Measurements from ENCODE around the gene KCNG2. TPM values are rescaled to one million over a fixed set of nuclear protein-coding genes. Genes with fewer than 3 reads are reported as not detected.

The KCNG2 gene
- total and polyA plus RNA-seq, 9 of the 15 experiments (the other 6 are each of a cell fraction or from before 2014, with no cell fraction given) = not detected

DNA sequence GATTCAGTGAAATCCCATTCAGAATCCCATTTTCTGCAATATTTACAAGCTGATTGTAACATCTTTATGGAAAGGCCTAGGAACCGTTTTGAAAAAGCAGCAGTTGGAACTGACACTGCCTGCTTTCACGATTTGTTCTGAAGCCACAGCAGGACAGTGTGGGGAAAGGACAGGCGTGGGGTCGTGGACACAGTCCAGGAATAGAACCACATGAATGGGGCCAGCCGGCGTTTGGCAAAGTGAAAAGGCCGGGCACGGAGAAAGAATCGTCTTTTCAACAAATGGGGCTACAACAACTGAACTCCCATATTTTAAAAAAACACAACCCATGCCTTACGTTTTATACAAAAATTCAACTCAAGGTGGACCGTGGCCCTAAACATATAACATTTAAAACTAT lies 84.0 kb downstream of the KCNG2 start:
- DNase-seq (ENCODE audit: extremely low read depth in 1 of 4, low spot score in 3 of 4) = no peak
- Histone ChIP-seq H3K27ac (ENCODE audit: extremely low read depth, low read depth, low read length) (no peak overlapping the region), H3K9ac (ENCODE audit: insufficient read depth in 1 of 2, low read depth in 2 of 2, low read length in 2 of 2) (no peak overlapping the region), H2AFZ (ENCODE audit: low read depth, low read length) (no peak overlapping the region), H3K27me3 (ENCODE audit: control insufficient read depth in 2 of 2, insufficient read depth in 2 of 2, low read length in 2 of 2) (peaks cover 3 to 21% of the 10 kb centered on the region in 2 experiments; a peak in 4 of 5 replicates), H4K20me1 (replicated peaks; ENCODE audit: control insufficient read depth, insufficient read depth, low read length) (no peaks in the 10 kb centered on the region), H3K4me3 (no peak overlapping the region), H3K9me1 (ENCODE audit: control insufficient read depth, insufficient read depth, low read length) (no peaks in the 10 kb centered on the region), H3K9me3 (replicated peaks; ENCODE audit: control insufficient read depth, insufficient read depth, low read depth, low read length) (no peaks in the 10 kb centered on the region), H3K36me3 (ENCODE audit: control insufficient read depth, insufficient read depth, low read length) (no peaks in the 10 kb centered on the region), H3K4me1 (replicated peaks in 1 of 2; ENCODE audit: control insufficient read depth in 2 of 2, insufficient read depth in 2 of 2, low read length in 2 of 2) (peaks cover 0 to 3% of the 10 kb centered on the region in 2 experiments; a peak in 1 of 5 replicates), H3K4me2 (ENCODE audit: insufficient read depth, low read length) (no peak overlapping the region), H3K79me2 (ENCODE audit: control insufficient read depth, insufficient read depth, low read length) (no peaks in the 10 kb centered on the region)
- ATAC-seq = no peak
- intact Hi-C loops (cut with micrococcal nuclease) = no loop called here
- TF ChIP-seq DIDO1 (tag; IDR thresholded peaks at IDR 0.05; ENCODE audit: low read depth) (no peak), YY1 (IDR thresholded peaks at IDR 0.05; ENCODE audit: borderline replicate concordance in 1 of 3, control insufficient read depth in 1 of 3, extremely low read depth in 1 of 3, insufficient read depth in 3 of 3, insufficient read length in 1 of 3, insufficient replicate concordance in 2 of 3, low read depth in 1 of 3, low read length in 2 of 3) (no peak), HES1 (IDR thresholded peaks at IDR 0.05; ENCODE audit: low read depth) (no peak), CBX1 (IDR thresholded peaks at IDR 0.05; ENCODE audit: low read depth) (no peak), CBX8 (IDR thresholded peaks at IDR 0.05; ENCODE audit: borderline replicate concordance, extremely low read depth, low read depth, low read length, poor library complexity, severe bottlenecking) (no peak), NFRKB (IDR thresholded peaks at IDR 0.05; ENCODE audit: low read depth) (no peak), ZBTB43 (CRISPR knock-in tag; IDR thresholded peaks at IDR 0.05) (no peak), TRIM28 (IDR thresholded peaks at IDR 0.05) (no peak)
- TF ChIP-seq, protein P1, sequence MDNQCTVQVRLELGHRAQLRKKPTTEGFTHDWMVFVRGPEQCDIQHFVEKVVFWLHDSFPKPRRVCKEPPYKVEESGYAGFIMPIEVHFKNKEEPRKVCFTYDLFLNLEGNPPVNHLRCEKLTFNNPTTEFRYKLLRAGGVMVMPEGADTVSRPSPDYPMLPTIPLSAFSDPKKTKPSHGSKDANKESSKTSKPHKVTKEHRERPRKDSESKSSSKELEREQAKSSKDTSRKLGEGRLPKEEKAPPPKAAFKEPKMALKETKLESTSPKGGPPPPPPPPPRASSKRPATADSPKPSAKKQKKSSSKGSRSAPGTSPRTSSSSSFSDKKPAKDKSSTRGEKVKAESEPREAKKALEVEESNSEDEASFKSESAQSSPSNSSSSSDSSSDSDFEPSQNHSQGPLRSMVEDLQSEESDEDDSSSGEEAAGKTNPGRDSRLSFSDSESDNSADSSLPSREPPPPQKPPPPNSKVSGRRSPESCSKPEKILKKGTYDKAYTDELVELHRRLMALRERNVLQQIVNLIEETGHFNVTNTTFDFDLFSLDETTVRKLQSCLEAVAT (IDR thresholded peaks at IDR 0.05) = no peak
- ChIA-PET CTCF (ENCODE audit: low intra/inter-chr PET ratio) (no interaction called here), POLR2A (no interaction called here)
- FAIRE-seq = no peak
- 16% methylated on average over 11 of the region's 11 CpGs for whole genome bisulfite sequencing (ENCODE audit: insufficient coverage, low coverage, missing lambda C conversion rate)
- no TSS peak for BruUV-seq (replicated peaks)
- in situ Hi-C loops (cut with MboI) = no loop called here

Measured in K562 (cell line).